ENCODE measurements around the gene BACE2.

DNA sequence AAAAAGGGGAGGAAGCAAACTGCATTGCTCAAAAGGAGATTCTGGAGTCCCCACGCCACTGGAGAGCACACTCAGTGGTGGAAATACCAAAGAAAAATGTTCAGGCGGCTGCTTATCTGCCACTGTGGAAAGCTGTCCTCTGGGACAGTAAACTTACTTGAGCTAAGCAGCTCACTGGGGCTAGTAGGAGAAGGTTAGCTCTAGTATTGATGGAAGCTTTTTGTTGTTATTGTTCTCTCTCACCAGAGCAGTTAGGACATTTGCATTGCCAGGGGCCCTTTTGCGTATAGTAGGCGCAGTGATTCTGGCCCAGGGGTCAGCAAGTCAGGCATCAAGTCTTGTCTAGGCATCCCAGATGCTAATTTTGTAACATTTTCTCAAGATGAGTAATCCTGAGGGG lies 15.6 kb downstream of the BACE2 start:
- TF ChIP-seq, protein P1, sequence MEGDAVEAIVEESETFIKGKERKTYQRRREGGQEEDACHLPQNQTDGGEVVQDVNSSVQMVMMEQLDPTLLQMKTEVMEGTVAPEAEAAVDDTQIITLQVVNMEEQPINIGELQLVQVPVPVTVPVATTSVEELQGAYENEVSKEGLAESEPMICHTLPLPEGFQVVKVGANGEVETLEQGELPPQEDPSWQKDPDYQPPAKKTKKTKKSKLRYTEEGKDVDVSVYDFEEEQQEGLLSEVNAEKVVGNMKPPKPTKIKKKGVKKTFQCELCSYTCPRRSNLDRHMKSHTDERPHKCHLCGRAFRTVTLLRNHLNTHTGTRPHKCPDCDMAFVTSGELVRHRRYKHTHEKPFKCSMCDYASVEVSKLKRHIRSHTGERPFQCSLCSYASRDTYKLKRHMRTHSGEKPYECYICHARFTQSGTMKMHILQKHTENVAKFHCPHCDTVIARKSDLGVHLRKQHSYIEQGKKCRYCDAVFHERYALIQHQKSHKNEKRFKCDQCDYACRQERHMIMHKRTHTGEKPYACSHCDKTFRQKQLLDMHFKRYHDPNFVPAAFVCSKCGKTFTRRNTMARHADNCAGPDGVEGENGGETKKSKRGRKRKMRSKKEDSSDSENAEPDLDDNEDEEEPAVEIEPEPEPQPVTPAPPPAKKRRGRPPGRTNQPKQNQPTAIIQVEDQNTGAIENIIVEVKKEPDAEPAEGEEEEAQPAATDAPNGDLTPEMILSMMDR (IDR thresholded peaks at IDR 0.05), result no peak
- no peak for TF ChIP-seq POLR2A (IDR thresholded peaks at IDR 0.05)

All from thyroid gland (tissue), 4 donors.